GM21619 (cell line): ENCODE data around the gene PRPSAP2.
"Not testable (repeated sequence)": the region's sequence is repeated elsewhere in the genome, so short reads cannot be mapped to it uniquely, and the experiment has no call there.

Source experiments
- ATAC-seq: cut with Tn5 transposase; IDR thresholded peaks from one replicate; pipeline ENCODE4 v1.9.1; 2021; ENCODE audit not compliant: unreplicated experiment

Gene PRPSAP2, protein sequence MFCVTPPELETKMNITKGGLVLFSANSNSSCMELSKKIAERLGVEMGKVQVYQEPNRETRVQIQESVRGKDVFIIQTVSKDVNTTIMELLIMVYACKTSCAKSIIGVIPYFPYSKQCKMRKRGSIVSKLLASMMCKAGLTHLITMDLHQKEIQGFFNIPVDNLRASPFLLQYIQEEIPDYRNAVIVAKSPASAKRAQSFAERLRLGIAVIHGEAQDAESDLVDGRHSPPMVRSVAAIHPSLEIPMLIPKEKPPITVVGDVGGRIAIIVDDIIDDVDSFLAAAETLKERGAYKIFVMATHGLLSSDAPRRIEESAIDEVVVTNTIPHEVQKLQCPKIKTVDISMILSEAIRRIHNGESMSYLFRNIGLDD

DNA sequence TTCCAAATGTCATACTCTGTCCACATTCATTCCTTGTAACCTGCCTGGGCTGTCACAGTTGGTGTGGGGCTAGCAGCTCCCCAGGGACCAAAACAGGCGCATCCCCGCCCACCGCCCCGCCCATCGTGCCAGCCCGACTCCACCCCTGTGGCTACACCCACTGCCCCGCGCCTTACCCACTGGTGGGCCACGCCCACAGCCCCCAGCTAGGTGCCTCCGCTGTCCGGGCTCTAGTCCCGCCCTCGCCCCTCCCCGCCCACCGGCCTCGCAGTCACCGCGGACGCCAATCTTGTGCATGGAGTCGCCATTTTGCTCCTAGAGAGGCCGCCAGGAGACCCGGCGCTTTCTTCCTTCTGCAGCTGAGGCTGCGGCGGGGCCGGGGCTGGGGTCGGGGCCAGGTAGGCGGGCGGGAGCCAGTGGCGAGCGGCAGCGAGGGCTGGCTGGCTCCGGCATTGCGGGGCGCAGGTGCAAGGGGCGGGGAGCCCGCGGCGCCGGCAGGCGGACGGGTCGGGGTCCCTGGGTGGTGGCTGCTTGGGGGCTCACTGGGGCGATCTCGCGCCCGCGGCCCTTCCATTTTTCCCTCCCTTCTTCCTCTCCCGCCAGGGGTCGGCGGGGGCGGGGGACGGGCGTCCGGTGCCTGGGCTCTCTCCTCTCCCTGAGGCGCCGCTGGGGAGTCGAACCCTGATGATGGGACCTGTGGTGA is at the start of gene PRPSAP2:
PRPSAP2 (plus strand) TSS at position 268 of the 703 bp plus-strand sequence. CDS start 7,703 bp downstream, outside the sequence.
- ATAC-seq: peak; percentile 46

DNA sequence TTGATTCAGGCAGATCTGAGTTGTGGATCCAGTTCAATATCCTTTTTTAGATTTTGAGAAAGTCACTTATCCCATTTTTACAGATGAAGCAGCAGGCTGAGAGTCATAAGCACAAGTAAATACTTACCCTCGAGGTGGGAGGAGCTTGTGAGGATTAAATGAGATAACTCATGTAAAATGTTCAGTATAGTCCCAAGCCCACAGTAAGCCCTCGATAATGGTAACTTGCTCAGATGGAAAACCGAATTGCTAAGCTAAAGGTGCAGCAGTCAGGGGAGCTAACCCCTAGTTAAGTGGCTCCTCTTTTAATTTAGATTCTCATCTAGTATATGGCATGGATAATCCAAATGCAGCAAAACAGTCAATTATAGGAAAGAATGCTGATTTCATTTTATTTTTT is 42.0 kb upstream of the PRPSAP2 start:
- ATAC-seq: not testable (repeated sequence)

DNA sequence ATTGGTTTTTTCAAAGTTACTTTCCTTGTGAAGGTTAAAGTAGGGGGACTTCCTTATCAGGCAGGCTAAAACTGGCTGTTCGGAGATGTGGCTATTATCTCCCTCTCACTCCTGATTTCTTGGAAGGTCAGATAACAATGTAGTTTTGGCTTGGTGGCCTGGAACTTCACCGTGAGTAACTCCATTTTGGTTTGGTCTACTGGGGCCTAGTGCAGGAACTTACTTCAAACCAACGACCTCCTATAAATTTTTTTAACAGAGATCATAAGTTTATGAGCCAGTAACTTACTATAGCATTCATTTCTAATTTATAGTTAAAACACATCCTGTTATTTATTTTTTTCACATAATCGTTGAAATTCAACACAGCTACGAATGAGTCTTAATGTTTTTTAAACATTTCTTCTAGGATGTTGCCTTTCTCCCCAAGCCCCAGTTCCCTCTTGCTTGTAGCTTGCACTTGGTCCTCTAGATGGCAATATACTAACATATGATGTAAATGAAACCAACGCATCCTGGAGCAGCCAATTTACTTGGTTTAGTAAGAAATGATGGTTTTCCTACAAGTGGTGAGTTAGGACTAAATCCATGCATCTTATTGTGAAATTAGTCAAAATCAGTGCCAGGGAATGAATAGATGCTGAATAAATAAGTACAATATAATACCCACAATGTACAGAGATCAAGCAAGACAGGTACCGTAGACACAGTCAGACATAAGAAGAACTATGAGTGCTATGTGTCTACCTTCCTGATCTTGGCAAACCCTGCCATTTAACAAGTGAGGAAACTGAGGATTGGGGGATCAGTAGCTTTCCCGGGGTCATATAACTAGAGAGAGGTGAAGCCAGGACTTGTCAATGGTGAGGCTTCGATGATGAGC is 41.2 kb upstream of the PRPSAP2 start:
- not testable (repeated sequence) for ATAC-seq

DNA sequence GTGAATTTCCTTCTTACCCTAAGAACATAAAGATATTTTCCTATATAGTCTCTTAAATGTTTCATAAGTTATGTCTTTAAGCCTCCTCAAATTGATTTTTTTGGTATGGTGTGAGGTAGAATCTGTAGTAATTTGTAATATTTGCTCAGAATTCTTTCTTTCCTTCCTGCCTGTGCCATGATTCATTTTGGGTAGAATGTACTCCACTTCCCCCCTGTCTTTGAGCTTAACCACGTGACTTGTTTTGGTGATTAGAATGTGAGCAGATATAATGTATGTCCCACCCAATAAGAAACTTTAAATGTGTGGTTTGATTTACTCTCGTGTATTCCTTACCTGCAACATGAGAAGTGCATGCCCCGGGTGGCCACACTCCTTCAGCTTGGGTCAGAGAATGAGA is 36.5 kb upstream of the PRPSAP2 start:
- not testable (repeated sequence) for ATAC-seq

DNA sequence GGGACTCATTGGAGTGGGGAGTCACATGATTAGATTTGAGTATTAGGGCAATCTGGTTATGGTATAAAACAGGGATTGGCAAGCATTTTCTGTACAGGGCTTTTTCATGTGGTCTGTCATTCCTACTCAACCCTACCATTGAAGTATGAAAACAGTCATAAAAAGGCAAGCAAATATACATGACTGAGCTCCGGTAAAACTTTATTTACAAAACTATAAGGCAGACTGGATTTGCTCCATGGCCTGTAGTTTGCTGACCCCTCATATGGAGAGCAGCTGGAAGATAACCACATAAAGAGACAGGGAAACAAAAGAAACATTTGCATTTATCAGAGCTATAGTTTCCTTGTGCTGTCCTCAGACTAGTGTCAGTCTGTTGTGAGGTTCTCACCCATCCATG is 30.3 kb upstream of the PRPSAP2 start:
- ATAC-seq: not testable (repeated sequence)

DNA sequence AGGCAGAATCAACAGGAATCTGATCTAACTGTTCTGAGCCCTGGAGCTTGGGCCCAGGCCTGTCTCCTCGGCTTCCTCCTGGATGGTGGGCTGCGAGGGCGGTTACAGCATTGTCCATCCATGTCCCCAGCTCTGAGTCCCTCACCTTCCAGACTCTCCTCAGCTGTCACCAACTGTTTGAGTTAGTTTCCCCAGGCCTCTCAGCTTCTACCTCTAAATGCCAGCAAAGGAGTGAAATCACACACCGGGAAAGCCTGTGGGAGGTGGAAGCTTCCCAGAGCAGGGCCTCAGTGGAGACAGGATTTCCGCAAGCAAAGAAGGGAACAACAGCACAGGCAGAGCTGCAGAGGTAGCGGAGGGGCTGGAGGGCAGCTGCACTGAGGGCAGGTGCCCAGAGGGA is 9.4 kb upstream of the PRPSAP2 start:
- ATAC-seq: no peak

DNA sequence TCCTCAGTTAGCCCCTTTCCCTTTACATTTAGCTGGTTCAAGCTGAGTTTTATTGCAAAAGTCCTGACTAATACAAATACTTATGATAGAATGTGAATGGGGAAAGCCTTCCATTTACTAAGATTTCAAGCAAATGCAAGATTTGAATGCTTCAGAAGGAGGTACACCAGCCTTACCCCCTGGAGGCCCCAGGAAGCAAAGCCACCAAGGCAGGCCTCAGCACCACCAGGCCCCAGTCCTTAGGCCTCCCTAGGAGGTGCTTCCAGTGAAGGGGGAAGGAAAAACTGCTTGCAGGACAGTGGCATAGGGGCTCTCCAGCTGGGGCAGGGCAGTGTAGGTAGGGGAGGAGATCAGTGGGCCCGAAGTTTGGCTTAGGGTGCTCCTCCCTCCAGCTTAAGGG is 7.3 kb upstream of the PRPSAP2 start:
- no peak for ATAC-seq

DNA sequence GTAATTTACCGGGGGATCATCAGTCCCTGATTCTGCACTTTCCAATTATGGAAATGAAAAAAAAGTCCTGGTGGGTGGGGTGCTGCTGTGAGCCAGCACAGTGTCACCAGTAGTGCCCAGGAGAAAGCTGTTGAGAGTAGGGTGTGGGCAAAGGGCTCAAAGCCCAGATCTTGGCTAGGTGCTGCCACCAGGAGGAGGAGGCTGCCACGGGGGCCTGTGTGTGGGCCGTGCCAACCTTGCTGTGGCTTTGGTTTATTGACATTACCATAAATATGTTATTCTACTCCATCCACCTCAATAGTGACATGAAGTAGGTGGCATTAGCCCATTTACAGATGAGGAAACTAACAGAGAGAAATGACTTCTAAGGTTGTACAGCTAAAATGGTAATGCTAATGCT is 6.7 kb upstream of the PRPSAP2 start:
- no peak for ATAC-seq

DNA sequence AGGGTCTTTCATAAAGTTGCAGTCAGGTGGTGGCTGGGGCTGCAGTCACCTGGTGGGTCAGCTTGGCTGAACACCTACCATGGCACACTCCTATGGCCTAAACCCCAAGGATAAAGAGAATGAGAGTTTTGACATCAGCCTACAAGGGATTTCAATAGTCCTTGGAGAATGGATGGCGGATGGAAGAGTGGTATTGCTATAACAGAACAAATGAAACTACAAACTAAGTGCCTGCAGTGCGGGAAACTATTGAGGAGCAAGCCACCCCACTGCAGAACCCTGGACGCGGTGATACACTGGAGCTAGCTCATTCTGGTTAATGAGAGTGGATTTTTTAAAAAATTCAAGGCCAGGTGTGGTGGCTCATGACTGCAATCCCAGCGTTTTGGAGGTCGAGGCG is 3.0 kb upstream of the PRPSAP2 start:
- ATAC-seq: no peak

DNA sequence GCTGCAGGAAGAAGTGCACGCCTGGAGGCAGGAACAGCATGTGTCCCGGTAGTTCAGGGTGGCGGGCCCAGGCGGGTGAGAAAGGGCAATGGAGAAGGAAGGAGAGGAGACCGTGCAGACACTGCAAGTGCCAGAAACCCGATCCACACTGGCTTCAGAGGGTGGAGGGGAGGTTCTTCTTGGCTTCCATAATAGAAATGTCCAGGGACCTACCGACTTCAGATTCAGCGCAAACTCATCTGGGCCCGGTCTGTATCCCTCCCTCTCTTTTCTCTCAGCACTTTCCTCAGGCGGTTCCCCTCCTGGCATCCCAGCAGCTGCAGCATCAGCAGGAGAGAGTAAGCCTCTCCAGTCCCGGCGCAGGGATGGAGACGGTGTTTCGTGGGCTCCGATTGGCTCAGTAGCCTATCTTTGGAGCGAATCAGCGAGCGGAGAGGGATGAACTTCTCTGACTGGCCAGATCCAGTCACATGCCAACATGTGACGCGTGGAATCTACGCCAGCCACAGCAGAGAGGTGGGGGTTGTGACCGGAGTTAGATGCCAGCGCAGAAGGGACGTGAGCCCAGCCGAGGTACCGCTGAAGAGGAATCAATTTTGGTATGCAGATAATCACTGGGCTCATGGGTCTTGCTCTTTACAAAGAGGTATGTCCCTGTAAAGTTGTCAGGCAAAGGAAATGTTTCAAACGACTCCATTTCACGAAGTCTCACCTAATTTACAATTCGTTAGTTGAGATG is 1.9 kb upstream of the PRPSAP2 start:
- peak; percentile 65 for ATAC-seq

DNA sequence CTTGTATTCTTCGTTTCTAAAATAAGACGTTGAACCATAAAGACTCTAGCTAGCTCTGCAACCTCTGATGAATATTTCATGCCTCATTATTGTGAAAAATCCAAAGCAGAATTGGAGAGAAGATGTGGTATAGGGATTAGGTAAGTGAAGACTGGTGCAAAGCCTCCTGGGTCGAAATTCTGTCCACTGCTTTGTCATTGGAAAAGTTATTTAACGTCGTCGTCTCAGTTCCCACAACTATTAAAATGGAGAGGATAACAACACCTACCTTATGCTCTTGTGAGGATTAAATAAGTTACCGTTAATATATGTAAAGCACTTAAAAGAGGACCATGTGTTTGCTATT is 1.4 kb upstream of the PRPSAP2 start:
- no peak for ATAC-seq

DNA sequence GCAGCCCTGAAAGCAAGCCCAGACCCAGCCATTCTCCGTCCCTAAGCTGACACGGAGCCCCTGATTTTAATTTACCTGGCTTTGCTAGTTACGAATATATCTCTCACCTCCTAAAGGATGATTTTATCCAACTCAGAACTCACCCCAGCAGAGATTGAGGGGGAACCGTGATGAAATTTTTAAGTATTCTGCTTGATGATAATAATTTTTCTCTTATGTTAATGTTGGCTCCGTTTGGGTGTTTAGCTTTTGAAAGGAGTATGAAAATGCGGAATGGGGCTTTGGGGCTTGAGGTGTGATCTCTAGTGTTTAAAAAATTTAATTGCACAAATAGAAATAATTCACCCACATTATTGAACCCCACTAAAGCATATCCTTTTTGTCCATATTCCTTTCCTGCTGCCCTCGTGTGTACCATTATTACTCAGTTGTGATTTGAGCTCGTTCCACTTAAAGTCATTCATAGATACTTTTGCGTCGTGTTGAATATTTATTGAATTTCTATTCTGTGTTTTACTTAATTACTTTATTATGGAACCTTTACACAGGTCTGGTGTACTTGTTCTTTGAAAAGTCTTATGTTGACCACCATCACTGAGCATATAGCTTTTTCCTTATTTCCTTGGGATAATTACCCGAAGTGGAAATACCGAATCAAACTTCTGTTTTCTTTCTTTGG is 775 bp downstream of the PRPSAP2 start:
- no peak for ATAC-seq

DNA sequence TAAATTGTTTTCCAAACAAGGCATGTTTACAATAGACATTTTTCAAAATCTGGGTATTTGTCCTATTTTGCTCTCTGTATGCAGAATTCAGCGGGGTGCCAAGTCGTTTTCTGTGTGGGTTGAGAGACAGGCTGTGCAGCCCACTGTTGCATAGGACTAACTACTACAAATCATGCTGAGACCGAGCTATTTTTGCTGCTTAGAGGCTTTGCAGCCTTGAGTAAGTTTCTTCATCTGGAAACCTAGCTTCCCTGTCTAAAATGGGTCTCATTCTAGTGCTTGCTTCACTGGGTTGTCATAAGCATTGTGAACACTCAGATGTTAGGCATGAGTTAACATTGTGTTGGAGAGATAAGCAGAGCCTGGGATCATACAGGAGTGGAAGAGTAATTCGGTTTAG is 1.3 kb downstream of the PRPSAP2 start:
- no peak for ATAC-seq

DNA sequence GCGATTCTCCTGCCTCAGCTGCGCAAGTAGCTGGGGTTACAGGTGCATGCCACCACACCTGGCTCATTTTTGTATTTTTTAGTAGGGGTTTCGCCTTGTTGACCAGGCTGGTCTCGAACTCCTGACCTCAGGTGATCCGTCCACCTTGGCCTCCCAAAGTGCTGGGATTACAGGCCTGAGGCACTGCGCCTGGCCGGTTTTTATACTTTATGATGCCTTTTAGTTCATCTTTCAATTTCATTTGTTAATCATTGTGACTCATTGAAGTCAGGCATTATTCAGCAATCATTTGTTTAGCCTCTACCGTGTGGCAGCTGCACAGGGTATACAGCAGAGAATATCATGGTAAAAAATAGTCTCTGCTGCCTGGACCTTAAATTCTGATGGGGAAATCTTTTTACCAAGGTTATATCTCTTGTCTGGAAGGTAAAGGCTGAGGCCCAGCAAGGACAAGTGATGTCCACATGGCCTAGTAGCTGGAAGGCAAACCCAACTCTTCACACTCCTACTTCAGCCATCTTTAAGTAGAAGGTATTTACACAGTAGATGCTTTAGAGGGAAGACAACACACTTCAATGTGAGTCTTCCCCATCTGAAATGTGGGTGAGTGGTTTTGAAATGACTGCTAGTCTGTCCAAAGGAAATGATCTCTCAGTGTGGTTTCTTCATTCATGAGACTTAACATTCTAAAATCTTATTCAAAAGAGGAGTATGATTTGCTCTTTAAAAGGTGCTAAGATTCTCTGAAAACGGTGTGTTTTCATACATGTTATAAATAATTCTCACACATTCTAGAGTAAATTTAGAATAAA is 2.4 kb downstream of the PRPSAP2 start:
- ATAC-seq: peak; percentile 30

DNA sequence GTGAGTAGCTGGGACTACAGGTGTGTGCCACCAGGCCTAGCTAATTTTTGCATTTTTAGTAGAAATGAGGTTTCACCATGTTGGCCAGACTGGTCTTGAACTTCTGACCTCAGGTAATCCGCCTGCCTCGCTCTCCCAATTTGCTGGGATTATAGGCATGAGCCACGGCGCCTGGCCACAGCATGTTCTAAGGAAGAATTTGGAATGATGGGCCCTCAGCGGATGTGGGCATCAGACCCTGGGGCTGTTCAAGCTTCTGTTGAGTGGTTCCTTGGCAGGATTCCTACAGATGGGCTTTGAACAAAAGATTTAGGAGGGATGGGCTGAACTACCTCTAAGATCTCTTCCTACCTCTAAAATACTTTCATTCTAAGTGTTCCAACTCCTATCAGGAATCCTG is 4.1 kb downstream of the PRPSAP2 start:
- ATAC-seq: no peak

DNA sequence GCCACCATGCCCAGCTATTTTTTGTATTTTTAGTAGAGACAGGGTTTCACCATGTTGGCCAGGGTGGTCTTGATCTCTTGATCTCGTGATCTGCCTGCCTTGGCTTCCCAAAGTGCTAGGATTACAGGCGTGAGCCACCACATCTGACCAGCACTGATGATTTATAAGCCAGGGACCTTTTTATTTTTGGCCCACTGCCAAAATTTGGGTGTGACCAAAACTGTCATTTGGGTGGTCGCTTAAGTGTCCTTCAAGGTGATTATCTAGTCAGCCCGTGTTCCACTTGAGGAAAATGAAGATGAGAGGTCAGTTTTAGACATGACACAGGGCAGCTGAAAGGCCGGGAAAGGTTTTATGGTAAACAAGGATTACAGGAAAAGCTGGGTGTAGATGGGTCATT is 7.1 kb downstream of the PRPSAP2 start:
- not testable (repeated sequence) for ATAC-seq

DNA sequence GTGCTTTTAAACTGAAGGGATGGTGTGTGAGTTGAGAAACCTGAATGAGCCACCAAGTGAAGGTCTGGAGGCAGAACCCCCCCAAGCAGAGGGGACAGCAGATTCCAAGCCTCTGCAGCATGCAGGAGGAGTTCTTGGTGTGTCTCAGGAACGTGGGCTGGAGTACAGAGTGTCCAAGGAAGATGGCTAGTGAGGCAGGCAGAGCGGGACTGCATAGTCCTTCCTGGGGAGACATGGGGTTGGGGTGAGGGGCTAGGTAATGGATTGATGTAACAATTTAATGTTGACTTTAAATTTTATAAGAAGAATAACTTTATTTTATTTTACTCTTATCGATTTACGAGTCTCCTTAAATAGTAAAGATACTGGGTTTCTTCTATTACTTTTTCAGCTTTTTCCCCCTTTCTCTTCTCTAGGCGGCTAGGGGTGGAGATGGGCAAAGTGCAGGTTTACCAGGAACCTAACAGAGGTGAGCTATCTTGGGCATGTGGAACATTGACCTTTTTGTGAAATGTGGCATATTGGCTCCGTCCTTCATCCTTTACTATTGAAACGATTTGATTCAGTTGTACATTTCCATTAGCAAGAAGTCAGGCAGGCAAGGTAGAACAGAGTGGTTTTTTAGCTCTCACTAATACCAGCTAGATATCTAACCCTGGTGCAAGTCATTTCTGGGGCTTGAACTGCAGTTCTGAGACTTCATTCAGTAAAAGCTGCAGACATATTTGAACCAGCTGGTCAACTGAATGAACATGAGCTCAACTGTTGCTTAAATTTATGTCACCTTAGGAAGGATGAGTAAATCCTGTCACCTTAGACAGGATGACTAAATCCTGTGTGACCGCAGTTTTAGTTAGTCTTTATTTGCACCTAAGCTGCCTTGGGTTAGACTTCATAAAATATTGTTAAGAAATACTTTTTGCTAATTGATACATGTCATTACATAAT is 9.2 kb downstream of the PRPSAP2 start:
- ATAC-seq: no peak

DNA sequence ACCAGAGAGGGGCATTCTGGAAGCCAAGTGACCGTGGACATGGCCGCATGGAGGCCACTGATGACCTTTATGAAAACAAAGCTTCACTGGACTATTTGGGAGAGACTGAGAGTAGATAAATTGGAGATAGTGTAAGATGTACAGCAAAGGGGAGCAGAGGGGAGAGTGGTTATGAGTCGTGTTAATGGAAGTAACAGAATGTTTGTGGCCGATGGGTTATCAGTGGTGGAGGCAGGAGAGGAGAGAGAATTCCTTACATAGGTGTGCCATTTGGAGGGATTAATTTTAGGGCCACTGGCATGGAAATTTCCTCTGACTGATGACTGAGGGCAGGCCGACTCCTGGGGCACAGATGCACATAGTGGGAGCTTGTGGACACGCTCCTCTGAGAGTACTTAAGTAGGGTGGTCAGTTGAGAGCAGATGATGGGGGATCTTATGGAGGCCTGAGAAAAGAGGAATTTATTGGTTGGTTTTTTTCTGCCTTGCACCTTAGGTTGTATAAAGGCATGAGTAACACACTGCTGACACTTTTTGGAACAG is 19.2 kb downstream of the PRPSAP2 start:
- ATAC-seq: no peak
